NCI-H1092 treated with DMSO at 0.1 percent for 48 hours (cell line): ENCODE results near the gene TTC9B.
A peak's percentile ranks its signal among the peaks of the same experiment; 100 is the strongest.
"Not testable (repeated sequence)": the region's sequence is repeated elsewhere in the genome, so short reads cannot be mapped to it uniquely, and the experiment has no call there.

Experiments
- DNase-seq: peaks from one replicate; lab custom pipeline; 2025; lab: John Stamatoyannopoulos, UW

The TTC9B gene

GRCh38 chr19:40214936-40215335 lies 3.2 kb downstream of the TTC9B start:
- no peak for DNase-seq

GRCh38 chr19:40213882-40214570 lies 4.2 kb downstream of the TTC9B start:
- no peak for DNase-seq

GRCh38 chr19:40213251-40213829 lies 4.8 kb downstream of the TTC9B start:
- no peak for DNase-seq

- DNase-seq, result no peak
These were observed 7.3 kb downstream of the TTC9B start for GRCh38 chr19:40210889-40211288.

GRCh38 chr19:40208602-40209001 lies 9.6 kb downstream of the TTC9B start:
- DNase-seq, result no peak

GRCh38 chr19:40205760-40206159 lies 12.4 kb downstream of the TTC9B start:
- no peak for DNase-seq

- DNase-seq, result no peak
These were observed 13.8 kb downstream of the TTC9B start for GRCh38 chr19:40204381-40204780.

- DNase-seq, result no peak
These were observed 17.7 kb downstream of the TTC9B start for GRCh38 chr19:40200341-40201099.

GRCh38 chr19:40198272-40198990 lies 19.8 kb downstream of the TTC9B start:
- no peak for DNase-seq

- no peak for DNase-seq
These were observed 24.7 kb downstream of the TTC9B start for GRCh38 chr19:40193587-40193849.

- no peak for DNase-seq
These were observed 25.2 kb downstream of the TTC9B start for GRCh38 chr19:40192758-40193586.

- DNase-seq, result no peak
These were observed 26.1 kb downstream of the TTC9B start for GRCh38 chr19:40191836-40192646.

GRCh38 chr19:40190891-40191835 lies 27.0 kb downstream of the TTC9B start, which contains the start of gene MAP3K10:
MAP3K10 (plus strand) TSS chr19:40191426; CDS start chr19:40192032, 606 bp downstream.
- DNase-seq, result peak; percentile 1

GRCh38 chr19:40184273-40184672 lies 33.9 kb downstream of the TTC9B start:
- DNase-seq, result no peak

GRCh38 chr19:40178756-40179155 lies 39.4 kb downstream of the TTC9B start:
- no peak for DNase-seq

GRCh38 chr19:40177286-40178070 lies 40.7 kb downstream of the TTC9B start:
- no peak for DNase-seq

GRCh38 chr19:40175820-40176219 lies 42.4 kb downstream of the TTC9B start:
- DNase-seq, result no peak

- DNase-seq, result no peak
These were observed 44.1 kb downstream of the TTC9B start for GRCh38 chr19:40174092-40174491.

- DNase-seq, result not testable (repeated sequence)
These were observed 46.9 kb downstream of the TTC9B start for GRCh38 chr19:40171293-40171692.
